Stimulated activated CD4-positive, alpha-beta T cell treated with anti-CD3 and anti-CD28 coated beads, Interleukin-1b, Interleukin-23, amount 100 ng/mL, for 1 hour (primary cell): ENCODE results near the gene RSPRY1.

Experiments
- DNase-seq, 2 donors: peaks; one replicate each; pipeline ENCODE4 v3.0.0-alpha.2; 2020; ENCODE audit warnings: low read depth in 2 of 2

The RSPRY1 gene

GRCh38 chr16:57224651-57225335, 38.7 kb downstream of the RSPRY1 start:
- no peak for DNase-seq

GRCh38 chr16:57225978-57226377, 39.8 kb downstream of the RSPRY1 start:
- DNase-seq, result no peak

- DNase-seq, result no peak
These were observed 40.8 kb downstream of the RSPRY1 start for GRCh38 chr16:57226701-57227621.

- no peak for DNase-seq
These were observed 43.0 kb downstream of the RSPRY1 start for GRCh38 chr16:57229079-57229478.

GRCh38 chr16:57231821-57232350, 45.8 kb downstream of the RSPRY1 start:
- DNase-seq, result no peak

GRCh38 chr16:57233944-57234706, 48.0 kb downstream of the RSPRY1 start:
- DNase-seq, result no peak

GRCh38 chr16:57234707-57235092, 48.6 kb downstream of the RSPRY1 start:
- DNase-seq, result no peak

- DNase-seq, result no peak
These were observed 49.2 kb downstream of the RSPRY1 start for GRCh38 chr16:57235128-57236021.

- no peak for DNase-seq
These were observed 49.9 kb downstream of the RSPRY1 start for GRCh38 chr16:57236022-57236350.

GRCh38 chr16:57238682-57239081, 52.6 kb downstream of the RSPRY1 start:
- DNase-seq, result no peak

GRCh38 chr16:57239107-57239506, 53.0 kb downstream of the RSPRY1 start:
- no peak for DNase-seq

GRCh38 chr16:57240851-57241250, 54.7 kb downstream of the RSPRY1 start:
- no peak for DNase-seq

- no peak for DNase-seq
These were observed 56.5 kb downstream of the RSPRY1 start for GRCh38 chr16:57242650-57243049.

- no peak for DNase-seq
These were observed 58.3 kb downstream of the RSPRY1 start for GRCh38 chr16:57244463-57244766.

GRCh38 chr16:57244767-57245471, 58.8 kb downstream of the RSPRY1 start, which contains the start of gene ARL2BP:
TSS of gene ARL2BP (plus strand) at chr16:57245259. CDS start at chr16:57245368, 109 bp downstream.
- peak; percentile 93 to 94 for DNase-seq

GRCh38 chr16:57245472-57246113, 59.5 kb downstream of the RSPRY1 start:
- DNase-seq, result no peak

GRCh38 chr16:57251352-57251751, 65.2 kb downstream of the RSPRY1 start:
- DNase-seq, result no peak

- DNase-seq, result no peak
These were observed 66.1 kb downstream of the RSPRY1 start for GRCh38 chr16:57252148-57252721.

GRCh38 chr16:57253466-57253865, 67.3 kb downstream of the RSPRY1 start:
- DNase-seq, result no peak
